Measurements from ENCODE around the gene ZNF384.

Gene ZNF384

DNA sequence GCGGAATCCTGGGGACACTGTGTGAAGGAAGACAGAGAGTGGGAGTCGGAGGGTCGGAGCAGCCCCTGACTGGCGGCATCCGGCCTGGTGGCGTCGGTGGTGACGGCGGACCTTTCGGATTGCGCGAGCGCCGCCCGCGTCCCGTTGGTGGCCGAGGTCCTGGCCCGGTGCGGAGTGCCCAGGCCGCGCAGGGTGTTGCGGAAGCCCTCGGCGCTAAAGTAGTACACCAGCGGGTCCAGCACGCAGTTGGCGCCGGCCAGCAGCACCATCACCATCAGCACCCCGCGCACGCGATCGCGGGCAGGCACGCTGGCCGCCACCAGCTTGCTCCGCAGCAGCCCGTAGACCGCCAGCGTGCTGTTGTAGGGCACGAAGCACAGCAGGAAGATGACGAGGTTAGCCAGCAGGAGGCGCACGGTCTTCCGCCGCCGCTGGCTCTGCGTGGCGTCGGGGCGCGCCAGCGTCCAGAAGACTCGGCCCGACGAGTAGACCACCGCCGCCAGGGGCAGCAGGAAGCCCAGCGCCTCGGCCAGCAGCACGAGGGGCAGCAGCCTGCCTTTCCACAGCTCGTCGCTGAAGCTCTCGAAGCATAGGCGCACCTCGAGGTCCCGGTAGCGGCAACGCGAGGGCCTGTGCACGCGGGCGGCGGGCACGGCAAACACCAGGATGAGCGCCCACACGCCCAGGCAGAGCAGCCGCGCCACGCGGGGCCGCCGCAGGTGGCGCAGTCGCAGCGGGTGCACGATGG lies 68.9 kb downstream of the ZNF384 start:
- no peak for DNase-seq

DNA sequence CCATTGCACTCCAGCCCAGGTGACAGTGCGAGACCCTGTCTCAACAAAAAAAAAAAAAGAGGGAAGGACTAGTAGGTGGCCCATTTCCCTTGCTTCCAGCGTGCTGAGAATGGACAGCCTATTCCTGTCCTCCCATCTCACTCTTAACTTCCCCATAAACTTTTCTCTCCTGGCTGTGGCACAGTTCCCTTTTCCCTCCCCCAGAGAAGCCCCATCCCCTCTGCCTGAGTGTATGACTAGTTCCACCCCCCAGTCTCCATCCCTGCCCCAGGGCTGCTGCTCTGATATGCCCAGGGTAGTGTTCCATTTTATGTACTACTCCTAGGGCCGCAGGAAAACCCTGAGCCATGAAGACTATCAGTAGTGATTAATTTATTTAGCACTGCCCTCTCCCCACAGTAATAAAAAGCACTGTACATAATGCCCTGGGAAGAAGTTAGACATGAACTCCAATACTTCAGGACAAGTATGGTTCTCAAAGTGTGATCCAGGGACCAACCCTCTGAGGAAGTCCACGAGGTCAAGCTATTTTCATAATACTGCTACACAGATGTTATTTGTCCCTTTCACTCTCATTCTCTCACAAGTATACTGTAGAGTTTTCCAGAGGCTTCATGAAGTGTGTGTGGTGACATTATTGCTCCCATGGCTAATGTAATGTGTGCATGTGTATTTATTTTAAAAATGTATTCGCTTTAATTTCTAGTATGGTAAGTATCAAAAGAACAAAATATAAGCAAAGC lies 70.5 kb downstream of the ZNF384 start:
- DNase-seq: no peak

All from NCI-H187 treated with DMSO at 0.1 percent for 48 hours (cell line).